ENCODE measurements around the gene SLC30A9. TPM values are rescaled to one million over a fixed set of nuclear protein-coding genes. Genes with fewer than 3 reads are reported as not detected.
A peak's percentile ranks its signal among the peaks of the same experiment; 100 is the strongest.

SLC30A9 gene
- total RNA-seq, 1 donor from 2014 or later = 44.6 TPM

GRCh38 chr4:42074294-42074693, 84.0 kb downstream of the SLC30A9 start:
- Mint-ChIP-seq H3K4me3 (ENCODE audit: unreplicated experiment) (no peak overlapping the region), H3K27ac (ENCODE audit: unreplicated experiment) (peak overlapping the region; percentile 19), H3K27me3 (ENCODE audit: low read depth) (no peaks in the 10 kb centered on the region), H3K36me3 (ENCODE audit: low read depth) (peaks cover 9% of the 10 kb centered on the region), H3K4me1 (ENCODE audit: low read depth) (peaks cover 5% of the 10 kb centered on the region), H3K9me3 (ENCODE audit: low read depth) (no peaks in the 10 kb centered on the region)
- TF ChIP-seq CTCF (IDR thresholded peaks at IDR 0.05) = no peak
- no peak for DNase-seq (ENCODE audit: low spot score)

DNA sequence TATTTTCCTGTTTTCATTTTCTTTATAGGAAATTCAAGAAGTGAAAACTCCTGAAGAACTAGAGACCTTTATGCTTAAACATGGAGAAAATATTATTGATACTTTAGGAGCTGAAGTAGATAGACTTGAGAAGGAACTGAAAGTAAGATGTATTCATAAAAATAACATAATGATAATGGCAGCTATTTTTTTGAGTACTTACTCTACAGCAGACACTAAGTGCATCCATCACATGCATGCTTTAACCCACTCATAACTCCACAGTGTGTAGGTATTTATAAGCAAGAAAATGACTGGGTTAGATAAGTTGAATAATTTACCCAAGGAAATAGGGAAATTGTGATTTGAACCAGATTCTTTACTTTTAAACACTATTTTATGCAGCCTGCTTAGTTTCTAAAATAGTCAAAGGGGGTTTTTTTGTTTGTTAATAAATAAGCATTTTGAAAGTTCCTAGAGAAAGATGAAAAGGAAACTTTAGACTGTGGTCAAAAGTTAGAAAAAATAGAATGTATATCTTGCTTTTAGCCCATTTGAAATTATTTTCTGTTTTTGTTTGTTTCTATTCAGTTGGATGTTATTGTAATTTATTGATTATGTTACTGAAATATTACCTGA, 88.0 kb downstream of the SLC30A9 start:
- DNase-seq (ENCODE audit: low spot score) = no peak
- Mint-ChIP-seq H3K36me3 (ENCODE audit: low read depth) (peaks cover 9% of the 10 kb centered on the region), H3K9me3 (ENCODE audit: low read depth) (no peaks in the 10 kb centered on the region), H3K27ac (ENCODE audit: unreplicated experiment) (no peak overlapping the region), H3K4me1 (ENCODE audit: low read depth) (peaks cover 5% of the 10 kb centered on the region), H3K27me3 (ENCODE audit: low read depth) (no peaks in the 10 kb centered on the region), H3K4me3 (ENCODE audit: unreplicated experiment) (no peak overlapping the region)
- no peak for TF ChIP-seq CTCF (IDR thresholded peaks at IDR 0.05)

DNA sequence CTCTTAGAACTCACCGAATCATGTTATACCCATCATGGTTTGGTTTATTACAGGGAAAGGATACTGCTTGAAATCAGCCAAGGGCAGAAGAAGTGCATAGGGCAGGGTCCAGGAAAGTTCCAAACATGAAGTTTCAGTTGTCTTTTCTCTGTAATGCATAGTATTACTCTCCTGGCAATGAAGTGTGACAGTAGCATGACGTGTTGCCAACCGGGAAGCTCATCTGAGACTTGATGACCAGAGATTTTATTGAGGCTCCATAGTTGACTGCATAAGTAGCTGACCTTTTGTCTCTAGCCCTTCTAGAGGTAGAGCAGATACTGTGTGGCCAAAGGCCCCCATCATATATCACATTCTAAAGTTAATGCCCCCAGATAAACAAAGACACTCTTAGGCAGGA, 90.0 kb downstream of the SLC30A9 start:
- Mint-ChIP-seq H3K27ac (ENCODE audit: unreplicated experiment) (no peak overlapping the region), H3K4me1 (ENCODE audit: low read depth) (no peaks in the 10 kb centered on the region), H3K27me3 (ENCODE audit: low read depth) (no peaks in the 10 kb centered on the region)

DNA sequence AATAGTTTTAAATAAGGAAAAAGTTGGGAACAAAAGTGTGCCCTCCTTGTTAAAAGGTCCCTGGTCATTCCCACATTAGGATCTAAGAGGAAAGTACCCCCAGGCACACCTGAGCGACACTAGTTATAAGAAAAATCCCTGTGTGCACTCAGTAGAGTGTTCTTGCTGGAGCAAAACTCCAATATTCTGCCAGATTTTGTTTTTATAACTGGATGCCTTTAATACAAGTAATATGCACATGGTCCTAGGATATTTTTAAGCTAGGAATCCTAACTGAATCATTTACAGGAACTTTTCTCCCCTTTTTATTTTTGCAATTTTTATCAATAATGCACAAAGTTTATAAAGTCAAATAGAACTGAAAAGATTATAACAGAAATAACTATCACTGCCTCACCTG, 93.5 kb downstream of the SLC30A9 start:
- Mint-ChIP-seq H3K27ac (ENCODE audit: unreplicated experiment) (no peak overlapping the region), H3K9me3 (ENCODE audit: low read depth) (no peaks in the 10 kb centered on the region), H3K4me1 (ENCODE audit: low read depth) (no peaks in the 10 kb centered on the region), H3K36me3 (ENCODE audit: low read depth) (peaks cover 20% of the 10 kb centered on the region), H3K4me3 (ENCODE audit: unreplicated experiment) (no peak overlapping the region), H3K27me3 (ENCODE audit: low read depth) (no peaks in the 10 kb centered on the region)
- no peak for TF ChIP-seq CTCF (IDR thresholded peaks at IDR 0.05)
- DNase-seq (ENCODE audit: low spot score) = no peak

More for the DNA sequence above, 90.0 kb downstream of the SLC30A9 start:
- no peak for DNase-seq (ENCODE audit: low spot score)
- H3K4me3 Mint-ChIP-seq (ENCODE audit: unreplicated experiment) = no peak overlapping the region
- no peak for TF ChIP-seq CTCF (IDR thresholded peaks at IDR 0.05)
- no peaks in the 10 kb centered on the region for H3K9me3 Mint-ChIP-seq (ENCODE audit: low read depth)
- peaks cover 9% of the 10 kb centered on the region for H3K36me3 Mint-ChIP-seq (ENCODE audit: low read depth)

- DNase-seq (ENCODE audit: low spot score) = no peak
- Mint-ChIP-seq H3K4me1 (ENCODE audit: low read depth) (no peaks in the 10 kb centered on the region), H3K4me3 (ENCODE audit: unreplicated experiment) (no peak overlapping the region), H3K27me3 (ENCODE audit: low read depth) (no peaks in the 10 kb centered on the region), H3K9me3 (ENCODE audit: low read depth) (no peaks in the 10 kb centered on the region), H3K27ac (ENCODE audit: unreplicated experiment) (no peak overlapping the region), H3K36me3 (ENCODE audit: low read depth) (peaks cover 17% of the 10 kb centered on the region)
- TF ChIP-seq CTCF (IDR thresholded peaks at IDR 0.05) = no peak
These were observed 98.1 kb downstream of the SLC30A9 start for GRCh38 chr4:42088386-42088785.

Data from chondrocyte (in vitro differentiated cells).